Stimulated activated CD8-positive, alpha-beta memory T cell treated with anti-CD3 and anti-CD28 coated beads, Interleukin-7, amount 100 ng/mL, for 24 hours (primary cell): Measurements from ENCODE around the gene FHIT.
"Not testable (repeated sequence)": the region's sequence is repeated elsewhere in the genome, so short reads cannot be mapped to it uniquely, and the experiment has no call there.

Experiments used
- DNase-seq: peaks from one replicate; pipeline ENCODE4 v3.0.0-alpha.2; 2020; ENCODE audit warnings: low read depth

FHIT gene

GRCh38 chr3:61111825-61112224 is 139.4 kb downstream of the FHIT start:
- DNase-seq: no peak

- no peak for DNase-seq
These were observed 140.7 kb downstream of the FHIT start for GRCh38 chr3:61110576-61110975.

GRCh38 chr3:61108247-61109019 is 142.8 kb downstream of the FHIT start:
- DNase-seq: no peak

- DNase-seq: no peak
These were observed 156.6 kb downstream of the FHIT start for GRCh38 chr3:61094608-61095007.

- no peak for DNase-seq
These were observed 157.9 kb downstream of the FHIT start for GRCh38 chr3:61093364-61093763.

- DNase-seq: no peak
These were observed 158.4 kb downstream of the FHIT start for GRCh38 chr3:61092870-61093269.

- DNase-seq: no peak
These were observed 160.7 kb downstream of the FHIT start for GRCh38 chr3:61090389-61091169.

- DNase-seq: no peak
These were observed 163.8 kb downstream of the FHIT start for GRCh38 chr3:61087465-61087864.

GRCh38 chr3:61081554-61081953 is 169.7 kb downstream of the FHIT start:
- DNase-seq: no peak

GRCh38 chr3:61080737-61081445 is 170.4 kb downstream of the FHIT start:
- DNase-seq: no peak

GRCh38 chr3:61078048-61078752 is 173.1 kb downstream of the FHIT start:
- no peak for DNase-seq

GRCh38 chr3:61077551-61077950 is 173.7 kb downstream of the FHIT start:
- no peak for DNase-seq

GRCh38 chr3:61074783-61075182 is 176.5 kb downstream of the FHIT start:
- DNase-seq: no peak

GRCh38 chr3:61073566-61074165 is 177.6 kb downstream of the FHIT start:
- DNase-seq: no peak

GRCh38 chr3:61068084-61068483 is 183.2 kb downstream of the FHIT start:
- DNase-seq: no peak

- no peak for DNase-seq
These were observed 184.5 kb downstream of the FHIT start for GRCh38 chr3:61066800-61067199.

- not testable (repeated sequence) for DNase-seq
These were observed 185.0 kb downstream of the FHIT start for GRCh38 chr3:61066222-61066621.

- no peak for DNase-seq
These were observed 185.7 kb downstream of the FHIT start for GRCh38 chr3:61065451-61066011.

GRCh38 chr3:61061092-61061723 is 190.0 kb downstream of the FHIT start:
- no peak for DNase-seq

- DNase-seq: no peak
These were observed 190.8 kb downstream of the FHIT start for GRCh38 chr3:61060411-61060861.

- DNase-seq: no peak
These were observed 192.4 kb downstream of the FHIT start for GRCh38 chr3:61058836-61059235.
